ENCODE results near the gene DEK.
"Not testable (repeated sequence)": the region's sequence is repeated elsewhere in the genome, so short reads cannot be mapped to it uniquely, and the experiment has no call there.

Gene DEK

GRCh38 chr6:18192026-18192425 lies 72.3 kb downstream of the DEK start:
- no peak for DNase-seq

GRCh38 chr6:18189196-18189595 lies 75.1 kb downstream of the DEK start:
- DNase-seq: no peak

GRCh38 chr6:18187701-18188100 lies 76.6 kb downstream of the DEK start:
- DNase-seq: no peak

GRCh38 chr6:18186540-18187250 lies 77.6 kb downstream of the DEK start:
- peak; percentile 64 for DNase-seq

GRCh38 chr6:18186033-18186432 lies 78.3 kb downstream of the DEK start:
- DNase-seq: no peak

- no peak for DNase-seq
Observed at GRCh38 chr6:18185624-18186023, 78.7 kb downstream of the DEK start.

GRCh38 chr6:18183766-18184165 lies 80.6 kb downstream of the DEK start:
- DNase-seq: peak; percentile 14

GRCh38 chr6:18182568-18182967 lies 81.8 kb downstream of the DEK start:
- no peak for DNase-seq

GRCh38 chr6:18179770-18180356 lies 84.5 kb downstream of the DEK start:
- no peak for DNase-seq

- DNase-seq: no peak
Observed at GRCh38 chr6:18178960-18179615, 85.2 kb downstream of the DEK start.

- DNase-seq: no peak
Observed at GRCh38 chr6:18177286-18177965, 86.9 kb downstream of the DEK start.

- DNase-seq: not testable (repeated sequence)
Observed at GRCh38 chr6:18176198-18176597, 88.1 kb downstream of the DEK start.

Measured in fibroblast of skin of scalp (primary cell).